HG03066 (cell line): ENCODE data around the gene FOXF2.

Source experiments
- ATAC-seq: cut with Tn5 transposase; IDR thresholded peaks from one replicate; pipeline ENCODE4 v1.9.1; 2021; ENCODE audit warnings: low read depth; ENCODE audit not compliant: unreplicated experiment

The FOXF2 gene

GRCh38 chr6:1405221-1405620 is 15.8 kb downstream of the FOXF2 start:
- ATAC-seq: no peak

- ATAC-seq: no peak
These were observed 17.1 kb downstream of the FOXF2 start for GRCh38 chr6:1406306-1407072.

GRCh38 chr6:1407499-1407990 is 18.2 kb downstream of the FOXF2 start:
- no peak for ATAC-seq

- ATAC-seq: no peak
These were observed 20.5 kb downstream of the FOXF2 start for GRCh38 chr6:1409774-1410465.

GRCh38 chr6:1412901-1413300 is 23.5 kb downstream of the FOXF2 start:
- ATAC-seq: no peak

GRCh38 chr6:1415416-1416063 is 26.2 kb downstream of the FOXF2 start:
- ATAC-seq: no peak

GRCh38 chr6:1416191-1416760 is 26.9 kb downstream of the FOXF2 start:
- ATAC-seq: no peak

- no peak for ATAC-seq
These were observed 27.4 kb downstream of the FOXF2 start for GRCh38 chr6:1416820-1417219.

GRCh38 chr6:1417718-1418117 is 28.3 kb downstream of the FOXF2 start:
- ATAC-seq: no peak

- ATAC-seq: no peak
These were observed 29.3 kb downstream of the FOXF2 start for GRCh38 chr6:1418471-1419191.

GRCh38 chr6:1420382-1420781 is 31.0 kb downstream of the FOXF2 start:
- no peak for ATAC-seq

GRCh38 chr6:1422290-1422689 is 32.9 kb downstream of the FOXF2 start:
- no peak for ATAC-seq

GRCh38 chr6:1423578-1423977 is 34.2 kb downstream of the FOXF2 start:
- no peak for ATAC-seq

- ATAC-seq: no peak
These were observed 35.0 kb downstream of the FOXF2 start for GRCh38 chr6:1424306-1424927.

- ATAC-seq: no peak
These were observed 37.0 kb downstream of the FOXF2 start for GRCh38 chr6:1426416-1426815.

GRCh38 chr6:1435806-1436205 is 46.4 kb downstream of the FOXF2 start:
- ATAC-seq: no peak

GRCh38 chr6:1436334-1437306 is 47.2 kb downstream of the FOXF2 start:
- ATAC-seq: no peak

GRCh38 chr6:1437553-1438406 is 48.4 kb downstream of the FOXF2 start:
- ATAC-seq: no peak
